HepG2 (cell line): Measurements from ENCODE around the gene RPS5. TPM values are rescaled to one million over a fixed set of nuclear protein-coding genes. Genes with fewer than 3 reads are reported as not detected.

Experiments
- GTF2F1 ChIP-seq: fragments of 150-350 bp; IDR thresholded peaks from 2 replicates; pipeline ENCODE4 v1.6.1; 2014; ENCODE audit warnings: low read length
- HNF1A ChIP-seq, 2 experiments: sonication (generic) in 1 of 2; formaldehyde crosslinking in 1 of 2; IDR thresholded peaks; 2 replicates each; pipeline versions ENCODE4 v1.4.0 to v1.6.1; 2016 to 2020; ENCODE audit warnings: borderline replicate concordance in 1 of 2, low read depth in 1 of 2, mild to moderate bottlenecking in 1 of 2, missing genetic modification reagents in 1 of 2
- HNF4G ChIP-seq, 2 experiments: sonication (generic) in 1 of 2; formaldehyde crosslinking in 1 of 2; IDR thresholded peaks; 2 replicates each; pipeline versions ENCODE4 v1.4.0 to v1.6.1; 2011 to 2020; ENCODE audit warnings: borderline replicate concordance in 2 of 2, low read depth in 2 of 2, mild to moderate bottlenecking in 2 of 2, low read length in 1 of 2, missing genetic modification reagents in 1 of 2, moderate library complexity in 1 of 2
- KMT2A ChIP-seq: sonication (generic); formaldehyde crosslinking; IDR thresholded peaks from 2 replicates; pipeline ENCODE4 v1.4.0; 2020; ENCODE audit warnings: missing genetic modification reagents
- MBNL3 ChIP-seq: fragments of 250-450 bp; sonication (Bioruptor Pico); conservative IDR thresholded peaks from 2 replicates; pipeline ENCODE4 v1.8.0; 2022; ENCODE audit warnings: mild to moderate bottlenecking, inconsistent platforms
- MED13 ChIP-seq: sonication (generic); formaldehyde crosslinking; IDR thresholded peaks from 2 replicates; pipeline ENCODE4 v1.5.0; 2020; ENCODE audit warnings: missing genetic modification reagents
- NFIB ChIP-seq: sonication (generic); formaldehyde crosslinking; IDR thresholded peaks from 2 replicates; pipeline ENCODE4 v1.9.0; 2021; ENCODE audit warnings: missing genetic modification reagents, mild to moderate bottlenecking, borderline replicate concordance
- SNAI1 ChIP-seq: sonication (generic); formaldehyde crosslinking; IDR thresholded peaks from 2 replicates; pipeline ENCODE4 v1.5.0; 2020; ENCODE audit warnings: mild to moderate bottlenecking, missing genetic modification reagents, borderline replicate concordance
- SNRNP70 ChIP-seq: fragments of 200-400 bp; formaldehyde crosslinking; IDR thresholded peaks from 2 replicates; pipeline ENCODE4 v1.6.1; 2017; ENCODE audit warnings: mild to moderate bottlenecking, low read depth, low read length, moderate library complexity
- WIZ ChIP-seq: sonication (generic); formaldehyde crosslinking; IDR thresholded peaks from 2 replicates; pipeline ENCODE4 v1.5.1; 2020; ENCODE audit warnings: mild to moderate bottlenecking, missing genetic modification reagents
- ZNF180 ChIP-seq: sonication (generic); formaldehyde crosslinking; IDR thresholded peaks from 2 replicates; pipeline ENCODE4 v1.4.0; 2020; ENCODE audit warnings: low read depth, missing genetic modification reagents, borderline replicate concordance
- ZNF234 ChIP-seq: sonication (generic); formaldehyde crosslinking; conservative IDR thresholded peaks from 2 replicates; pipeline ENCODE4 v1.5.1; 2020; ENCODE audit warnings: mild to moderate bottlenecking, missing genetic modification reagents
- ZNF644 ChIP-seq: IDR thresholded peaks from 2 replicates; pipeline ENCODE4 v1.6.1; 2016; ENCODE audit warnings: low read depth
- polyA plus RNA-seq, 8 experiments: library from polyadenylated mRNA; depleted of rRNA in 3 of 8; stranded (reverse) in 7 of 8; unstranded in 1 of 8; fragments of >200 nt; fragmentation: Illumina TruSeq in 4 of 8; extraction: Trizol in 4 of 8; gene quantifications; 2 replicates each; pipeline versions ENCODE4 v1.2.1 to v1.2.3, GENCODE V29; 2011 to 2016; ENCODE audit warnings: low read depth in 4 of 8, missing spikeins in 1 of 8, mixed read lengths in 1 of 8; ENCODE audit not compliant: insufficient read depth in 1 of 8
- total RNA-seq, 5 experiments: library from RNA; depleted of rRNA; stranded (reverse); fragments of >200 nt; fragmentation: Illumina TruSeq; extraction: Trizol; gene quantifications; 2 replicates each; pipeline ENCODE4 v1.2.3, GENCODE V29; 2016; ENCODE audit warnings: low read depth in 1 of 5
- TF ChIP-seq, protein P1 (sequence below), 2 experiments: fragments of 450-650 bp in 1 of 2; sonication (generic) in 1 of 2; formaldehyde crosslinking in 1 of 2; IDR thresholded peaks; 2 replicates each; pipeline versions ENCODE4 v1.6.1 to v1.8.0; 2016 to 2022; ENCODE audit warnings: antibody characterized with exemption in 1 of 2, mild to moderate bottlenecking in 1 of 2, missing genetic modification reagents in 1 of 2

Gene RPS5
- total and polyA plus RNA-seq, 2 of the 13 experiments (the other 11 are each of a cell fraction or from before 2014, with no cell fraction given) = 1,544 to 4,408 TPM

DNA sequence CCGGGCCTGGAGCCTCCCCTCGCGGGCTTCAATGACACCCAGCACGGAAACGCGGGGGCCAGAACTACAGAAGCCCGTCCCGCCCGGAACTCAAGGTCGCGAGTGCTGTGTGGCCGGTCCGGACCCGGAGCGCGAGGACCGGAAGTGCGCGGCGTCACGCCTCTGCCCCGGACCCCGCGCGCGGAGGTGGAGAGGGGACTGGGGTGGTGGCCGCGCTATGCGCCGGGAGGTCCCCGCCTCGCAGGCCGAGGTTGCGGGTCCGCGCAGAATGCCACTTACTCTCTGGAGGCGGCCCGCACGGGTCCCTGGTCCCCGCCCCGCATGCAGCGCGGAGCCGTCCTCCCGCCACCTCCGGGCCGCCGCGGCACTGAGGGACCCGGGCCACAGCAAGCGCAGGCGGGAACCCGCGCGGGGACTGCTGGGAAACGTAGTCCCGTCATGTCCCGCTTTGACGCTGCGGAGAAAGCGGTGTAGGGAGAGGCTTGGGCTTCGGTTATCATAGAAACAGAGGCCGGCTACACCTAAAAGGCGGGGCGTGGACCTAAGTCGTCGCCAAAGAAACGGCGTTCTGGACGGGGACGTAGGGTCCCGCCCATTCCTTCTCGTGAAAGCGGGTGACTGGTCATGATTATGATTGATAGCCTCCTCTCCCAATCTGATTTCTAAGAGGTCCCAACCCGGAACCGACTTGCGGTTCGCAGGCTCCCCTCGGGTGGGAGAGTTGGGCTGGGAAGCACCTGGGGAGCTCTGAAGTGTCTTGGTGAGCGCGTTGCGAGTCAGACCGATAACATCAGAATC, 6.2 kb upstream of the RPS5 start, which contains the start of gene ZNF837 (continued):
- TF ChIP-seq, protein P1, sequence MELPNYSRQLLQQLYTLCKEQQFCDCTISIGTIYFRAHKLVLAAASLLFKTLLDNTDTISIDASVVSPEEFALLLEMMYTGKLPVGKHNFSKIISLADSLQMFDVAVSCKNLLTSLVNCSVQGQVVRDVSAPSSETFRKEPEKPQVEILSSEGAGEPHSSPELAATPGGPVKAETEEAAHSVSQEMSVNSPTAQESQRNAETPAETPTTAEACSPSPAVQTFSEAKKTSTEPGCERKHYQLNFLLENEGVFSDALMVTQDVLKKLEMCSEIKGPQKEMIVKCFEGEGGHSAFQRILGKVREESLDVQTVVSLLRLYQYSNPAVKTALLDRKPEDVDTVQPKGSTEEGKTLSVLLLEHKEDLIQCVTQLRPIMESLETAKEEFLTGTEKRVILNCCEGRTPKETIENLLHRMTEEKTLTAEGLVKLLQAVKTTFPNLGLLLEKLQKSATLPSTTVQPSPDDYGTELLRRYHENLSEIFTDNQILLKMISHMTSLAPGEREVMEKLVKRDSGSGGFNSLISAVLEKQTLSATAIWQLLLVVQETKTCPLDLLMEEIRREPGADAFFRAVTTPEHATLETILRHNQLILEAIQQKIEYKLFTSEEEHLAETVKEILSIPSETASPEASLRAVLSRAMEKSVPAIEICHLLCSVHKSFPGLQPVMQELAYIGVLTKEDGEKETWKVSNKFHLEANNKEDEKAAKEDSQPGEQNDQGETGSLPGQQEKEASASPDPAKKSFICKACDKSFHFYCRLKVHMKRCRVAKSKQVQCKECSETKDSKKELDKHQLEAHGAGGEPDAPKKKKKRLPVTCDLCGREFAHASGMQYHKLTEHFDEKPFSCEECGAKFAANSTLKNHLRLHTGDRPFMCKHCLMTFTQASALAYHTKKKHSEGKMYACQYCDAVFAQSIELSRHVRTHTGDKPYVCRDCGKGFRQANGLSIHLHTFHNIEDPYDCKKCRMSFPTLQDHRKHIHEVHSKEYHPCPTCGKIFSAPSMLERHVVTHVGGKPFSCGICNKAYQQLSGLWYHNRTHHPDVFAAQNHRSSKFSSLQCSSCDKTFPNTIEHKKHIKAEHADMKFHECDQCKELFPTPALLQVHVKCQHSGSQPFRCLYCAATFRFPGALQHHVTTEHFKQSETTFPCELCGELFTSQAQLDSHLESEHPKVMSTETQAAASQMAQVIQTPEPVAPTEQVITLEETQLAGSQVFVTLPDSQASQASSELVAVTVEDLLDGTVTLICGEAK (IDR thresholded peaks at IDR 0.05) = peak; percentile 95
- TF ChIP-seq, protein P1 (CRISPR knock-in tag; IDR thresholded peaks at IDR 0.05) = peak; percentile 86
- no peak for TF ChIP-seq MBNL3 (CRISPR knock-in tag)
- peak; percentile 88 for TF ChIP-seq KMT2A
- no peak for TF ChIP-seq HNF1A (IDR thresholded peaks at IDR 0.05; ENCODE audit: low read depth)
- TF ChIP-seq HNF1A (CRISPR knock-in tag; IDR thresholded peaks at IDR 0.05; ENCODE audit: borderline replicate concordance) = peak; percentile 79; the same call in 1 of the 2 replicates
- TF ChIP-seq SNAI1 = peak; percentile 94; the same call in 1 of the 2 replicates
- peak; percentile 89 for TF ChIP-seq MED13 (CRISPR knock-in tag)
- no peak for TF ChIP-seq NFIB (CRISPR knock-in tag)
- no peak for TF ChIP-seq GTF2F1
- no peak for TF ChIP-seq SNRNP70
- TF ChIP-seq ZNF234 = no peak
- TF ChIP-seq ZNF180 (CRISPR knock-in tag) = no peak
- no peak for TF ChIP-seq ZNF644 (CRISPR knock-in tag)
- no peak; the same call in 1 of the 2 replicates for TF ChIP-seq HNF4G (IDR thresholded peaks at IDR 0.05; ENCODE audit: borderline replicate concordance, low read depth, low read length)
- peak; percentile 59 for TF ChIP-seq HNF4G (CRISPR knock-in tag; IDR thresholded peaks at IDR 0.05; ENCODE audit: borderline replicate concordance, low read depth)
- TF ChIP-seq WIZ = peak; percentile 81
